Measurements from ENCODE around the gene DUXA. TPM values are rescaled to one million over a fixed set of nuclear protein-coding genes. Genes with fewer than 3 reads are reported as not detected.

Gene DUXA
- total RNA-seq, 4 donors from 2014 or later = not detected

- H3K27ac ChIP-seq = peak overlapping the region; percentile 44 to 61 (median 56)
- no peak for TF ChIP-seq EP300 (IDR thresholded peaks at IDR 0.05; ENCODE audit: low read depth)
- no peak for TF ChIP-seq POLR2AphosphoS5 (IDR thresholded peaks at IDR 0.05)
- TF ChIP-seq CTCF (IDR thresholded peaks at IDR 0.05) = no peak
- TF ChIP-seq POLR2A (IDR thresholded peaks at IDR 0.05) = no peak
- in situ Hi-C loops (cut with MboI; ENCODE audit: low pct_ligation_motif_present in 1 of 4, low pct_unique_long_range_greater_than_20kb in 1 of 4, low sequenced_read_pairs in 3 of 4) = no loop called here
- peak; percentile 10 for DNase-seq
- intact Hi-C loops (cut with DNase I; ENCODE audit: low total_unique reads) = no loop called here
- no peaks in the 10 kb centered on the region for H3K9me3 ChIP-seq
- H3K4me1 ChIP-seq = peaks cover 0 to 9% (median 0%) of the 10 kb centered on the region in 4 donors
- H3K4me3 ChIP-seq = peak overlapping the region in 2 of 4 donors; percentile 9 to 43
- H3K27me3 ChIP-seq = no peaks in the 10 kb centered on the region
- no peaks in the 10 kb centered on the region for H3K36me3 ChIP-seq
- WGBS, 2 donors (ENCODE audit: low coverage in 1 of 2) = 33 to 50% methylated on average over 1 to 13 of the region's 42 CpGs
These were observed 4.3 kb upstream of the DUXA start for GRCh38 chr19:57171551-57172081.

DNA sequence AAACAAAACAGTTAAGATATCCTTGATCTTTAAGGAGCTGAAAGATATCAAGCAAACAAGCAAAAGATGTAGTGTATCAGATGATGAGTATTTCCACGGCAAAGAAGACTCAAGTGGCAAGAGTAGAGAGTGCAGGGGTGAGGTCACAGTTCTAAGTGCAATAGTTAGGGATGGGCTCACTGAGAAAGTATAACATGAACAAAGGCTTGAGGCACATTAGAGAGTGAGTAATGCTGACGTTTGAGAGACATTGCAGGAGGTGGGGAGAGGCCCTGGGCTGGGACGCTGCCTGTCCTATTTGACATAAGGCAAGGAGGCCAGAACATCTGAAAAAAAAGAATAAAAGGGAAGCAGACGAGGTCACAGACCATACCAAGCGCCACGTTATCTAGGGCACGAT is 1.4 kb downstream of the DUXA start:
- Histone ChIP-seq H3K4me3 (no peak overlapping the region), H3K9me3 (no peaks in the 10 kb centered on the region), H3K27me3 (no peaks in the 10 kb centered on the region), H3K27ac (no peak overlapping the region), H3K36me3 (no peaks in the 10 kb centered on the region), H3K4me1 (no peaks in the 10 kb centered on the region)
- TF ChIP-seq POLR2AphosphoS5 (IDR thresholded peaks at IDR 0.05) (no peak), POLR2A (IDR thresholded peaks at IDR 0.05) (no peak), EP300 (IDR thresholded peaks at IDR 0.05; ENCODE audit: low read depth) (no peak), CTCF (IDR thresholded peaks at IDR 0.05) (no peak)
- in situ Hi-C loops (cut with MboI; ENCODE audit: low pct_ligation_motif_present in 1 of 4, low pct_unique_long_range_greater_than_20kb in 1 of 4, low sequenced_read_pairs in 3 of 4) = no loop called here
- no peak for DNase-seq
- WGBS, 2 donors (ENCODE audit: low coverage in 1 of 2) = 79 to 87% methylated on average over 6 to 7 of the region's 7 CpGs
- intact Hi-C loops (cut with DNase I; ENCODE audit: low total_unique reads) = no loop called here

- DNase-seq = no peak
- Histone ChIP-seq H3K9me3 (no peaks in the 10 kb centered on the region), H3K27me3 (no peaks in the 10 kb centered on the region), H3K27ac (no peak overlapping the region), H3K36me3 (no peaks in the 10 kb centered on the region), H3K4me1 (no peaks in the 10 kb centered on the region), H3K4me3 (no peak overlapping the region)
- WGBS, 2 donors (ENCODE audit: low coverage in 1 of 2) = 82 to 90% methylated on average over 2 to 5 of the region's 5 CpGs
- in situ Hi-C loops (cut with MboI; ENCODE audit: low pct_ligation_motif_present in 1 of 4, low pct_unique_long_range_greater_than_20kb in 1 of 4, low sequenced_read_pairs in 3 of 4) (no loop called here), intact Hi-C loops (cut with DNase I; ENCODE audit: low total_unique reads) (no loop called here)
- no peak for TF ChIP-seq POLR2A (IDR thresholded peaks at IDR 0.05)
- no peak for TF ChIP-seq CTCF (IDR thresholded peaks at IDR 0.05)
- TF ChIP-seq POLR2AphosphoS5 (IDR thresholded peaks at IDR 0.05) = no peak
- no peak for TF ChIP-seq EP300 (IDR thresholded peaks at IDR 0.05; ENCODE audit: low read depth)
These were observed 5.2 kb downstream of the DUXA start for GRCh38 chr19:57161985-57162539.

- intact Hi-C loops (cut with DNase I; ENCODE audit: low total_unique reads) = no loop called here
- H3K4me3 ChIP-seq = no peak overlapping the region
- H3K4me1 ChIP-seq = no peaks in the 10 kb centered on the region
- no peaks in the 10 kb centered on the region for H3K27me3 ChIP-seq
- H3K27ac ChIP-seq = no peak overlapping the region
- H3K36me3 ChIP-seq = no peaks in the 10 kb centered on the region
- DNase-seq = no peak
- in situ Hi-C loops (cut with MboI; ENCODE audit: low pct_ligation_motif_present in 1 of 4, low pct_unique_long_range_greater_than_20kb in 1 of 4, low sequenced_read_pairs in 3 of 4) = no loop called here
- 82 to 94% methylated on average over 3 to 5 of the region's 5 CpGs for WGBS, 2 donors (ENCODE audit: low coverage in 1 of 2)
- TF ChIP-seq EP300 (IDR thresholded peaks at IDR 0.05; ENCODE audit: low read depth) = no peak
- no peak for TF ChIP-seq CTCF (IDR thresholded peaks at IDR 0.05)
- no peak for TF ChIP-seq POLR2AphosphoS5 (IDR thresholded peaks at IDR 0.05)
- TF ChIP-seq POLR2A (IDR thresholded peaks at IDR 0.05) = no peak
- H3K9me3 ChIP-seq = peaks cover 0 to 4% of the 10 kb centered on the region in 2 donors
These were observed 14.4 kb downstream of the DUXA start for GRCh38 chr19:57152921-57153320.

Data from transverse colon (tissue), 4 donors.